Activated T-cell treated with anti-CD3 and anti-CD28 coated beads for 1 hour (primary cell): ENCODE measurements around the gene HCLS1.
A peak's percentile ranks its signal among the peaks of the same experiment; 100 is the strongest.
"Not testable (repeated sequence)": the region's sequence is repeated elsewhere in the genome, so short reads cannot be mapped to it uniquely, and the experiment has no call there.

Experiments
- DNase-seq: peaks from one replicate; pipeline ENCODE4 v3.0.0-alpha.2; 2020; ENCODE audit warnings: low read depth

The HCLS1 gene

GRCh38 chr3:121660356-121661171 lies at the start of gene HCLS1:
Gene HCLS1, minus strand, starts transcription at chr3:121660903. Its CDS starts 2,556 bp downstream, at chr3:121658347.
- DNase-seq = peak; percentile 52

GRCh38 chr3:121710347-121710746 lies 49.6 kb upstream of the HCLS1 start:
- no peak for DNase-seq

DNA sequence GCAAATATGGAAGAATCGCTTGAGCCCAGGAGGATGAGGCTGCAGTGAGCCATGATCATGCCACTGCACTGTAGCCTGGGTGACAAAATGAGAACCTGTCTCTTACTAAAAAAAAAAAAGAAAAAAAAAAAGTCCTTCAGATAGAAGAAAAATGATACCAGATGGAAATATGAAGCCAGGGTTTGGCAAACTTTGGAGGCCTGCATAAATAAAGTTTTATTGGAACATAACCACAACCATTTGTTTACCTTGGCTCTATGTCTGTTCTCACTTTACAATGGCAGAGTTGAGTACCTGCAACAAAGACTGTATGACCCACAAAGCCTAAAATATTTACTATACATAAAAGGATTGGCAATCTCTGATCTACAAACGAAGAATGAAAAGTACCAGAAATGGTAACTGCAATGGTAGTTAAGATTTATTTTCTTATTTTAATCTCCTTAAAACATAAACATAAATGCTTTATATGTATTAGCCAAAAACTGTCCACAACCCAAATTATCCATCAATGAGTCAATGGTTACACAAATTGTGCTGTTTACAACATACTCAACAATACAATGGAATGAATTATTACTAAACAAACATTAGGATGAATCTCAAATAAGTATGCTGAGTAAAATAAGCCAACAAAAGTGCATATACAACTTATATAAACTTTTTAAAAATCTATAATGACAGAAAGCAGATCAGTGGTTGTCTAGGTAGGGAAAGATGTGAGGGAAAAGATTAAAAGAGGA lies 47.0 kb upstream of the HCLS1 start:
- DNase-seq = no peak

GRCh38 chr3:121705541-121705940 lies 44.8 kb upstream of the HCLS1 start:
- no peak for DNase-seq

GRCh38 chr3:121703973-121704372 lies 43.3 kb upstream of the HCLS1 start:
- DNase-seq = no peak

- DNase-seq = no peak
Measured at GRCh38 chr3:121698901-121699300, 38.2 kb upstream of the HCLS1 start.

DNA sequence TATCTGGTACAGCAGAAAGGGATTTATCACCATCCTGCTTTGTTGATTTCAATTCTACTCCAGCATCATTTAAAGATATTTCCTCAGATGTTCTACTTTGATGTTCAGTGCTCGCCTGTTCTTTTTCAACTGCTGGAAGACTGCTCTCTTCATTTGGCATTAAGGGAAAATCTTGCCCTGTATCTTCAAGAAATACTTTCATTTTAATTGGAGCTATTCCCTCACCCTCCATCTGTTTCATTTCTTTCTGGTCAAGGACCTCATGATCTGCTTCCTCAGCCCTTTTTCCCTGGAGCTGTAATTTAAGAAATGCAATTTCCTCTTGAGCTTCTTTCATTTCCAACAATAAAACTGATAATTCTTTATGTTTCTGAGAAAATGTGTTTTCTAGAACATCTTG lies 37.8 kb upstream of the HCLS1 start:
- no peak for DNase-seq

- no peak for DNase-seq
Measured at GRCh38 chr3:121696186-121696585, 35.5 kb upstream of the HCLS1 start.

- DNase-seq = no peak
Measured at GRCh38 chr3:121692010-121692699, 31.5 kb upstream of the HCLS1 start.

- no peak for DNase-seq
Measured at GRCh38 chr3:121690777-121691405, 30.2 kb upstream of the HCLS1 start.

DNA sequence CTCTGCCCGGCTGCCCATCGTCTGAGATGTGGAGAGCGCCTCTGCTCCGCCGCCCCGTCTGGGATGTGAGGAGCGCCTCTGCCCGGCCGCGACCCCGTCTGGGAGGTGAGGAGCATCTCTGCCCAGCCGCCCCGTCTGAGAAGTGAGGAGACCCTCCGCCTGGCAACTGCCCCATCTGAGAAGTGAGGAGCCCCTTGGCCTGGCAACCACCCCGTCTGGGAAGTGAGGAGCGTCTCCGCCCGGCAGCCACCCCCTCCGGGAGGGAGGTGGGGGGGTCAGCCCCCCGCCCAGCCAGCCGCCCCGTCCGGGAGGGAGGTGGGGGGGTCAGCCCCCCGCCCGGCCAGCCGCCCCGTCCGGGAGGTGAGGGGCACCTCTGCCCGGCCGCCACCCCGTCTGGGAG lies 28.0 kb upstream of the HCLS1 start:
- DNase-seq = not testable (repeated sequence)

DNA sequence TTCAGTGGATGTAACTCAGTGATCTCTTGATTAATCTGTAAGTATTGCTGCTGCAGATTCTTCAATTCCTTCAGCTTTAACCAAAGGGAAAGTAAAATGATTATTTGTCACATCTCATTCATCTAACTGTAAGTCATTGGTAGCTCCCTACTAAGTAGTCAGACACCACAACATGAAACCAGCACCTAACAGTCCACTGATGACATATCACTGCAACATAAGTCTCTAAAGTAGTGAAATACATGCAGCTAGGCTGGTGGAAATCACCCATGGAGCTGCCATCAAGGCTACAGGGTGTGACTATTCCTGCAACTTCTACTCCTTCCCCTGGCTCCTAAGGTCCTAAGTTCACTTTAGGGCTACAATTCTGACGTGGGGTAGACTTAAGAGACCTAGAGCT lies 21.1 kb upstream of the HCLS1 start:
- DNase-seq = no peak

DNA sequence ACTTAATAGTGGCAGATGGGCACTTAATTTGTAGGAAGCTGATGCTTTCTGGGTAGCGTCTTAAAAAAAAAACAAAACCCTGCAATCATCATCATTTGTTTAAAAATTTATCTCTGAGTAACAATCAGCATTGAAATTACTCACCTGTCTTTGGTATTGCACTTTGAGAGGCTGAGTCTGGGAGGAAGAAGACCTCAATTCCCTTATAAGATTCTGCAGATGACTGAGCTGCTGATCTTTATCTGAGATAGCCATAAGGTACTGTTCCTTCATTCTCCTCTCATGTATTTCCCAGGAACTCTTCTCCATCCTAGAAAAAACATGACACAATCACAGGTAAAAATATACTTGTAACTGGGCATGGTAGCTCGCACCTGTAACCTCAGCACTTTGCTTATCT lies 16.4 kb upstream of the HCLS1 start:
- no peak for DNase-seq

DNA sequence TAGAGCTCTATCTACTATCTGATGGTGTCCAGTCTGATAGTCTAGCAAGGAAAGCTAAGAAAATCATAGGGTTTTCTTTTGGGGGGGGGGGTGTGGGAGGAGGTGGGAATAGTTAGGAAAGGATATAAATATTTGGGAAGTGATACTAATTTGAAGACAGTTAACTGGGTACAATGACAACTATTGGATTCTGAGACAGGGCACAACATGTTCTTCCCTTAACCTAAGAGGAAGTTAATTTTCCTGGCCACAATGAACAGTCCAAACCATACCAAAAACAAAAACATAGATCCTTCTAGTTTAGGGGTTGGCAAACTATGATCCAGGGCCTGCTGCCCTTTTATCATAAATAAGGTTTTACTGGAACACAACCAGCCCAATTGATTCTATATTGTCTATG lies 10.0 kb upstream of the HCLS1 start:
- no peak for DNase-seq

- DNase-seq = no peak
Measured at GRCh38 chr3:121667333-121667732, 6.6 kb upstream of the HCLS1 start.

- DNase-seq = no peak
Measured at GRCh38 chr3:121665488-121665887, 4.8 kb upstream of the HCLS1 start.

- DNase-seq = no peak
Measured at GRCh38 chr3:121663171-121663847, 2.6 kb upstream of the HCLS1 start.

DNA sequence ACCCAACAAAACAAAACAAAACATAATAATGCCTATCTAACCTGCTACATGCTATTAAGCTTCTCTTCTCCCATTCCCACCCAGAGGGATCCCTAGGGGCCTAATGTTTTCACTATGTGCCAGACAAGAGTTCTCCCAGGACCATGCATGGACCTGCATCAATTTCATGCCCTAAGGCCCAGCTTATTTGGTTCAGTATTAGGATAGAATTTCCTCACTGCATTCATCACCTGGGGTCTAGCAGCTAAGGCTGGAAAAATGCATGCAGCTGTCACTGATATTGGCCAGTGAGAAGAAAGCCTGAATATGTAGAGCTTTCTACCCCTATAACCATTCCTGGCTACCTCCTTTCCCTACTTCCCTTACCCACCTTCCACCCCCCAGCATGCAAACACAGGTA lies 2.0 kb upstream of the HCLS1 start:
- no peak for DNase-seq

DNA sequence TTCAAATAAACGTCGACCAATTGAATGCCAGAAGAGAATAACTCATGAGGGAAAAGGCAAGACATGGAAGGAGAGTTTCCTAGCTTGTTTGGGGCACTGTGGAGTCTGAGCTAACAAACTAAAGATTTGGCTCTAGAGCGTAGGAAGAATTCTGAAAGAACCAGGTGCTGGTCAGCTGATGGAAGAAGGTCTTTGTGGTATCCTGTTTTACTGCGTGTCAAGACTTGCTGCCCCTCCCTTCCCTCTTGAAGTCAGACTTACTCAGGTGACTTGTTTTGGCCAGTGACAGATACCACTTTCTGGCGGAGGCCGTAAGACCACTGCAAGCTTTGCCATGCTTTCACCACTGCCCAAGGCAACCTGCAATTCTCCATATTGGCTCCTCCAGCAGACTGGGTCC lies 673 bp upstream of the HCLS1 start:
- no peak for DNase-seq

DNA sequence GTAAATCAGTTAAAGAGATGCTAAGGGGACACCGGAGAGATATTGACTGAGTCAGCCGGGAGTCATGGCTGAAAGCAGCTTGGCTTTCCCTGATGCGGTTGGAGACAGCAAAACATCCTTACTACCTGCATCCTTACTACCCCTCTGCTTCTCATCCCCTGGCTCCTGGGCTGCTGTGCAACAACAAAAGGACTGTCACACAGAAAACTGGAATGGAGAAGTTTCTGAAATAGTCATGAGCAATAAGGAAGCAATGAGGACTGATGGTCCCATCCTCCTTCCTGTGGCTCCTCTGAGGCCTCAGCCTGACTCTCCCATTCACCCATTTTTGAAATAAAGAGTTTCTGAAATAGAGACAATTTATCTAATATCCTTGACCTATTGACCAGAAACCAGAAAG lies 1.1 kb downstream of the HCLS1 start:
- DNase-seq = no peak

GRCh38 chr3:121658716-121659435 lies 1.8 kb downstream of the HCLS1 start:
- DNase-seq = no peak
